ENCODE data around the gene SORL1. TPM values are rescaled to one million over a fixed set of nuclear protein-coding genes. Genes with fewer than 3 reads are reported as not detected.

The SORL1 gene
- total and polyA plus RNA-seq, 2 of the 13 experiments (the other 11 are each of a cell fraction or from before 2014, with no cell fraction given) = 21.3 to 148 TPM

- TF ChIP-seq SOX5 (CRISPR knock-in tag; IDR thresholded peaks at IDR 0.05; ENCODE audit: borderline replicate concordance) = peak; percentile 24; the same call in 1 of the 2 replicates
- TF ChIP-seq ZNF605 (CRISPR knock-in tag; IDR thresholded peaks at IDR 0.05) = 0 out of 2 replicates have a peak, but pooled peaks have one; percentile 39
- TF ChIP-seq KAT7 (CRISPR knock-in tag; IDR thresholded peaks at IDR 0.05; ENCODE audit: borderline replicate concordance) = 0 out of 2 replicates have a peak, but pooled peaks have one; percentile 56
- TF ChIP-seq ZBTB7B (CRISPR knock-in tag; IDR thresholded peaks at IDR 0.05) = no peak
- peak; percentile 78; the same call in 1 of the 2 replicates for TF ChIP-seq RXRA (CRISPR knock-in tag; IDR thresholded peaks at IDR 0.05)
- TF ChIP-seq, protein P1, sequence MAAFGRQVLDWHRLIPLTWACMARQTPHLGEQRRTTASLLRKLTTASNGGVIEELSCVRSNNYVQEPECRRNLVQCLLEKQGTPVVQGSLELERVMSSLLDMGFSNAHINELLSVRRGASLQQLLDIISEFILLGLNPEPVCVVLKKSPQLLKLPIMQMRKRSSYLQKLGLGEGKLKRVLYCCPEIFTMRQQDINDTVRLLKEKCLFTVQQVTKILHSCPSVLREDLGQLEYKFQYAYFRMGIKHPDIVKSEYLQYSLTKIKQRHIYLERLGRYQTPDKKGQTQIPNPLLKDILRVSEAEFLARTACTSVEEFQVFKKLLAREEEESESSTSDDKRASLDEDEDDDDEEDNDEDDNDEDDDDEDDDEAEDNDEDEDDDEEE (CRISPR knock-in tag; IDR thresholded peaks at IDR 0.05) = no peak
- no peak for TF ChIP-seq ZNF253 (CRISPR knock-in tag; IDR thresholded peaks at IDR 0.05; ENCODE audit: borderline replicate concordance)
- no peak for TF ChIP-seq ZNF746 (CRISPR knock-in tag; IDR thresholded peaks at IDR 0.05)
- no peak for TF ChIP-seq ZNF362 (CRISPR knock-in tag; IDR thresholded peaks at IDR 0.05; ENCODE audit: borderline replicate concordance)
- TF ChIP-seq, protein P2, sequence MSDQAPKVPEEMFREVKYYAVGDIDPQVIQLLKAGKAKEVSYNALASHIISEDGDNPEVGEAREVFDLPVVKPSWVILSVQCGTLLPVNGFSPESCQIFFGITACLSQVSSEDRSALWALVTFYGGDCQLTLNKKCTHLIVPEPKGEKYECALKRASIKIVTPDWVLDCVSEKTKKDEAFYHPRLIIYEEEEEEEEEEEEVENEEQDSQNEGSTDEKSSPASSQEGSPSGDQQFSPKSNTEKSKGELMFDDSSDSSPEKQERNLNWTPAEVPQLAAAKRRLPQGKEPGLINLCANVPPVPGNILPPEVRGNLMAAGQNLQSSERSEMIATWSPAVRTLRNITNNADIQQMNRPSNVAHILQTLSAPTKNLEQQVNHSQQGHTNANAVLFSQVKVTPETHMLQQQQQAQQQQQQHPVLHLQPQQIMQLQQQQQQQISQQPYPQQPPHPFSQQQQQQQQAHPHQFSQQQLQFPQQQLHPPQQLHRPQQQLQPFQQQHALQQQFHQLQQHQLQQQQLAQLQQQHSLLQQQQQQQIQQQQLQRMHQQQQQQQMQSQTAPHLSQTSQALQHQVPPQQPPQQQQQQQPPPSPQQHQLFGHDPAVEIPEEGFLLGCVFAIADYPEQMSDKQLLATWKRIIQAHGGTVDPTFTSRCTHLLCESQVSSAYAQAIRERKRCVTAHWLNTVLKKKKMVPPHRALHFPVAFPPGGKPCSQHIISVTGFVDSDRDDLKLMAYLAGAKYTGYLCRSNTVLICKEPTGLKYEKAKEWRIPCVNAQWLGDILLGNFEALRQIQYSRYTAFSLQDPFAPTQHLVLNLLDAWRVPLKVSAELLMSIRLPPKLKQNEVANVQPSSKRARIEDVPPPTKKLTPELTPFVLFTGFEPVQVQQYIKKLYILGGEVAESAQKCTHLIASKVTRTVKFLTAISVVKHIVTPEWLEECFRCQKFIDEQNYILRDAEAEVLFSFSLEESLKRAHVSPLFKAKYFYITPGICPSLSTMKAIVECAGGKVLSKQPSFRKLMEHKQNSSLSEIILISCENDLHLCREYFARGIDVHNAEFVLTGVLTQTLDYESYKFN (CRISPR knock-in tag; conservative IDR thresholded peaks at IDR 0.05) = peak; percentile 49
- TF ChIP-seq, protein P3, sequence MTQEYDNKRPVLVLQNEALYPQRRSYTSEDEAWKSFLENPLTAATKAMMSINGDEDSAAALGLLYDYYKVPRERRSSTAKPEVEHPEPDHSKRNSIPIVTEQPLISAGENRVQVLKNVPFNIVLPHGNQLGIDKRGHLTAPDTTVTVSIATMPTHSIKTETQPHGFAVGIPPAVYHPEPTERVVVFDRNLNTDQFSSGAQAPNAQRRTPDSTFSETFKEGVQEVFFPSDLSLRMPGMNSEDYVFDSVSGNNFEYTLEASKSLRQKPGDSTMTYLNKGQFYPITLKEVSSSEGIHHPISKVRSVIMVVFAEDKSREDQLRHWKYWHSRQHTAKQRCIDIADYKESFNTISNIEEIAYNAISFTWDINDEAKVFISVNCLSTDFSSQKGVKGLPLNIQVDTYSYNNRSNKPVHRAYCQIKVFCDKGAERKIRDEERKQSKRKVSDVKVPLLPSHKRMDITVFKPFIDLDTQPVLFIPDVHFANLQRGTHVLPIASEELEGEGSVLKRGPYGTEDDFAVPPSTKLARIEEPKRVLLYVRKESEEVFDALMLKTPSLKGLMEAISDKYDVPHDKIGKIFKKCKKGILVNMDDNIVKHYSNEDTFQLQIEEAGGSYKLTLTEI (CRISPR knock-in tag; conservative IDR thresholded peaks at IDR 0.05) = no peak
- no peak for TF ChIP-seq ZNF792 (CRISPR knock-in tag; IDR thresholded peaks at IDR 0.05)
- TF ChIP-seq ZNF343 (CRISPR knock-in tag; IDR thresholded peaks at IDR 0.05) = no peak
- peak; percentile 79 for TF ChIP-seq BCL6 (CRISPR knock-in tag; IDR thresholded peaks at IDR 0.05)
- TF ChIP-seq MIER2 (CRISPR knock-in tag; IDR thresholded peaks at IDR 0.05) = 0 out of 2 replicates have a peak, but pooled peaks have one; percentile 4
- no peak for TF ChIP-seq ZNF543 (CRISPR knock-in tag; IDR thresholded peaks at IDR 0.05)
- TF ChIP-seq ARNTL (CRISPR knock-in tag; IDR thresholded peaks at IDR 0.05) = no peak
- TF ChIP-seq ZNF335 (CRISPR knock-in tag; IDR thresholded peaks at IDR 0.05) = no peak
- TF ChIP-seq KLF16 (CRISPR knock-in tag; IDR thresholded peaks at IDR 0.05) = 0 out of 4 replicates have a peak, but pooled peaks of 1 of the 2 experiments have one; percentile 28
- no peak for TF ChIP-seq SMAD3 (CRISPR knock-in tag; IDR thresholded peaks at IDR 0.05)
- no peak for TF ChIP-seq E2F1 (CRISPR knock-in tag; IDR thresholded peaks at IDR 0.05)
- no peak for TF ChIP-seq ZNF776 (CRISPR knock-in tag; IDR thresholded peaks at IDR 0.05)
- TF ChIP-seq FOXA1 (IDR thresholded peaks at IDR 0.05) = no peak
- peak; percentile 37; the same call in 1 of the 2 replicates for TF ChIP-seq FOXA1 (CRISPR knock-in tag; IDR thresholded peaks at IDR 0.05)
- no peak for TF ChIP-seq NCOA5 (CRISPR knock-in tag; IDR thresholded peaks at IDR 0.05)
Measured at GRCh38 chr11:121561716-121562115, 109.6 kb downstream of the SORL1 start (continued).

Data from HepG2 (cell line).